Inflammatory macrophage (primary cell): ENCODE results near the gene THRB.

Experiments used
- DNase-seq, 2 donors: peaks; one replicate each; pipeline ENCODE4 v3.0.0-alpha.2; 2020 to 2022

Gene THRB

DNA sequence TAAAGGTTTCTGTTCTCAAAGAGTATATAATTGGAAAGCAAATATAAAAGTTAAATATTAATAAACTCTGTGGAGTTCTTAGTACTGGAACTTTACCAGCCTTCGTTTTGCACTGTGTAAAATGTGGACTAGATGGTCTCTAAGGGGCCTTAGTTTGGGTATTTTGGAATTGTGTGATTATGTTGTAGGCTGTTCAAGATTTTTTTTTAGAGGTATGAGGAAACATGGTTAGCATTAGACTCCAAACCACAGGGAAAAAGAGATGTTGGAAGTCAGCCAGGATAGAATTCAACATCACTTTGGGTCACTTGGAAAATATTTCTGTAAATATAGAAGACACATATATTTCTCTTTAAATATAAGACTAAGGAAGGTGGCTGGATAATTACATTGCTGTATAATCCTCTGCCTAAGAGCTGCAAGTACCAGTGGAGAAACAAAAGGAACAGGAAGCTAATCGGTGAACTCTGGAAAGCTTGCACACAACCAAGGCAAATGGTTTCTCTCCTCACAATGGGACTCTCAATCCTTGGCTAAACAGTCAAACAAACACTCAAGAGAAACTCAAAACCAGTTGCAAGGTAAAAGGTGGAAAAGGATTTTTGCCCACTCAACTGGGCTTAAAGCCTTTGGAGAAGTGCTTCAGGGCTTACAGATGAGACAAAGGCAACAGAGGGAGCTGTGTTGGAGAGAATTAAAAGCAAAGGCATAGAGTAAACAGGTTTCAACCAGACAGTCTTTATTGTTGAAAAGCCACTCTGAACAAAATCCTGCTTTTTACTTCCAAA, 407.8 kb downstream of the THRB start:
- no peak for DNase-seq

DNA sequence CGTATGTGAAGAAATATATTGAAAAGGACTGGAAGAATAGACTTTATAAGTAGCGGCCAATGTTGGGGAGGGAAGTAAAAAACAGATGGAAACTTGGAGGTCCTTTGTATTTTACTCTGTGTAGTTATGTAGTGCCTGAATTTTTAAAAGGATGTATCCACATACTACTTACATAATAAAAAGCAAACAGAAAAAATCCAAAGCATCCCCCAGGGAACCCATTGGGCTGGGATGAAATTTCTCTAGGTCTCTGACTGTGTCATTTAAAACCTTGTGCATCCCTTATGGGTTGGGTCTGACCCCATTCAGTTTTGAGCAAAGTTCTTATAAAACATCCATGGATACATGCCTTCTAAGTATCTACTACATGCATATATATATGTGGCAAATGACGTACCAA, 408.4 kb downstream of the THRB start:
- no peak for DNase-seq

GRCh38 chr3:24072193-24072592, 422.5 kb downstream of the THRB start:
- DNase-seq = no peak

- no peak for DNase-seq
These were observed 425.6 kb downstream of the THRB start for GRCh38 chr3:24069045-24069444.

- DNase-seq = no peak
These were observed 427.2 kb downstream of the THRB start for GRCh38 chr3:24067483-24067882.
